H1 (cell line): ENCODE measurements around the gene WDR1. TPM values are rescaled to one million over a fixed set of nuclear protein-coding genes. Genes with fewer than 3 reads are reported as not detected.

ENCODE experiments used
- HDAC2 ChIP-seq, 2 experiments: fragments of 300-600 bp in 1 of 2; sonication (generic) in 1 of 2; IDR thresholded peaks; 2 replicates each; pipeline ENCODE4 v1.6.1; 2011 to 2012; ENCODE audit warnings: low read depth in 2 of 2, low read length in 2 of 2, mild to moderate bottlenecking in 2 of 2, moderate library complexity in 2 of 2, borderline replicate concordance in 1 of 2, inconsistent platforms in 1 of 2
- POLR2AphosphoS5 ChIP-seq: IDR thresholded peaks from 2 replicates; pipeline ENCODE4 v1.6.1; 2011; ENCODE audit warnings: low read depth, low read length
- ZNF274 ChIP-seq: IDR thresholded peaks from 2 replicates; pipeline ENCODE4 v1.7.0; 2012; ENCODE audit warnings: low read length, borderline replicate concordance; ENCODE audit errors: extremely low read depth
- polyA plus RNA-seq, 7 experiments: library from polyadenylated mRNA; depleted of rRNA in 3 of 7; stranded (reverse) in 5 of 7; unstranded in 2 of 7; fragments of >200 nt in 5 of 7; fragments of 200-250 nt in 2 of 7; gene quantifications; 1 replicate in 5 of 7; 2 replicates in 1 of 7; 4 replicates in 1 of 7; pipeline versions ENCODE4 v1.2.1 to v1.2.3, GENCODE V29; 2011 to 2013; ENCODE audit warnings: missing spikeins in 2 of 7, mixed read lengths in 2 of 7
- total RNA-seq: library from RNA; stranded (reverse); fragmentation: NEBNext Ultra II Directional; extraction: Animal tissue kit (Norgen Biotek cat#: 25700); gene quantifications from 2 replicates; pipeline ENCODE4 v1.2.1, GENCODE V29; 2021

WDR1 gene
- total and polyA plus RNA-seq, 2 of the 8 experiments (the other 6 are each of a cell fraction or from before 2014, with no cell fraction given) = 315 to 377 TPM

- TF ChIP-seq HDAC2 (IDR thresholded peaks at IDR 0.05; ENCODE audit: borderline replicate concordance in 1 of 2, low read depth in 2 of 2, low read length in 2 of 2) (no peak), ZNF274 (no peak), POLR2AphosphoS5 (no peak)
- TF ChIP-seq, all 59 proteins: peak for 0
Observed at GRCh38 chr4:10105920-10106319, 10.7 kb downstream of the WDR1 start (continued).
